HCT116 (cell line): ENCODE data around the gene PPP6C.

Experiments
- EGR1 ChIP-seq: IDR thresholded peaks from 2 replicates; pipeline ENCODE4 v1.6.1; 2012; ENCODE audit warnings: low read depth
- EZH2 ChIP-seq: fragments of 200-600 bp; sonication (generic); IDR thresholded peaks from 2 replicates; pipeline ENCODE4 v1.6.1; 2017; ENCODE audit warnings: antibody characterized with exemption, mixed run types
- JUND ChIP-seq: IDR thresholded peaks from 2 replicates; pipeline ENCODE4 v1.6.1; 2012
- POLR2A ChIP-seq: IDR thresholded peaks from 2 replicates; pipeline ENCODE4 v1.7.0; 2011; ENCODE audit warnings: borderline replicate concordance; ENCODE audit not compliant: insufficient read depth, insufficient read length; ENCODE audit errors: extremely low read depth
- POLR2AphosphoS5 ChIP-seq: IDR thresholded peaks from 2 replicates; pipeline ENCODE4 v1.6.1; 2011; ENCODE audit warnings: mild to moderate bottlenecking, low read depth, low read length, moderate library complexity
- SIN3A ChIP-seq: IDR thresholded peaks from 2 replicates; pipeline ENCODE4 v1.6.1; 2012; ENCODE audit warnings: low read depth
- SRF ChIP-seq: IDR thresholded peaks from 2 replicates; pipeline ENCODE4 v1.6.1; 2012; ENCODE audit warnings: low read depth
- TF ChIP-seq, protein P1 (sequence below): IDR thresholded peaks from 2 replicates; pipeline ENCODE4 v1.6.1; 2012
- TF ChIP-seq, protein P2 (sequence below), 3 experiments: fragments of 200-600 bp in 1 of 3; sonication (generic) in 1 of 3; IDR thresholded peaks in 2 of 3; conservative IDR thresholded peaks in 1 of 3; 2 replicates each; pipeline ENCODE4 v1.5.1; 2012 to 2017; ENCODE audit warnings: low read depth in 2 of 3, low read length in 2 of 3, antibody characterized with exemption in 1 of 3, borderline replicate concordance in 1 of 3, control low read depth in 1 of 3, mild to moderate bottlenecking in 1 of 3, mixed read lengths in 1 of 3, mixed run types in 1 of 3, moderate library complexity in 1 of 3; ENCODE audit not compliant: insufficient read depth in 1 of 3
- TF ChIP-seq, protein P3 (sequence below): IDR thresholded peaks from 2 replicates; pipeline ENCODE4 v1.6.1; 2012; ENCODE audit warnings: low read depth

DNA sequence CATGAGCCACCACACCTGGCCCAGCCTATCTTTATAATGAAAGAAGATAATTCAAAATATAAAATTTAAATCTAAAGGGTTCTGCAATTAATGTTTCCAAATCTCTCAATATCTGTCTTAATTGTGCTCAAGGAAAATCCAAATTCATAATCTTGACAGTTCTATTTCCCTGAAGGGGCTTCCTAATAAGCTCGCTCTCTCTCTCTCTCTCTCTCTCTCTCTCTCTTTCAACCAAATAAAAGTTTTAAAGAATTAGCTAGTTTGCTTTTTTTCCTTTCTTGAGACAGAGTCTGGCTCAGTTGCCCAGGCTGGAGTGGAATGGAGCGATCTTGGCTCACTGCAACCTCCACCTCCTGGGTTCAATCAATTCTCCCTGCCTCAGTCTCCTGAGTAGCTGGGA, 33.1 kb downstream of the PPP6C start:
- TF ChIP-seq, protein P1, sequence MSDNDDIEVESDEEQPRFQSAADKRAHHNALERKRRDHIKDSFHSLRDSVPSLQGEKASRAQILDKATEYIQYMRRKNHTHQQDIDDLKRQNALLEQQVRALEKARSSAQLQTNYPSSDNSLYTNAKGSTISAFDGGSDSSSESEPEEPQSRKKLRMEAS = no peak
- TF ChIP-seq POLR2A (no peak), JUND (no peak), SRF (no peak), POLR2AphosphoS5 (no peak), EZH2 (no peak), SIN3A (no peak), EGR1 (no peak)
- TF ChIP-seq, protein P2, sequence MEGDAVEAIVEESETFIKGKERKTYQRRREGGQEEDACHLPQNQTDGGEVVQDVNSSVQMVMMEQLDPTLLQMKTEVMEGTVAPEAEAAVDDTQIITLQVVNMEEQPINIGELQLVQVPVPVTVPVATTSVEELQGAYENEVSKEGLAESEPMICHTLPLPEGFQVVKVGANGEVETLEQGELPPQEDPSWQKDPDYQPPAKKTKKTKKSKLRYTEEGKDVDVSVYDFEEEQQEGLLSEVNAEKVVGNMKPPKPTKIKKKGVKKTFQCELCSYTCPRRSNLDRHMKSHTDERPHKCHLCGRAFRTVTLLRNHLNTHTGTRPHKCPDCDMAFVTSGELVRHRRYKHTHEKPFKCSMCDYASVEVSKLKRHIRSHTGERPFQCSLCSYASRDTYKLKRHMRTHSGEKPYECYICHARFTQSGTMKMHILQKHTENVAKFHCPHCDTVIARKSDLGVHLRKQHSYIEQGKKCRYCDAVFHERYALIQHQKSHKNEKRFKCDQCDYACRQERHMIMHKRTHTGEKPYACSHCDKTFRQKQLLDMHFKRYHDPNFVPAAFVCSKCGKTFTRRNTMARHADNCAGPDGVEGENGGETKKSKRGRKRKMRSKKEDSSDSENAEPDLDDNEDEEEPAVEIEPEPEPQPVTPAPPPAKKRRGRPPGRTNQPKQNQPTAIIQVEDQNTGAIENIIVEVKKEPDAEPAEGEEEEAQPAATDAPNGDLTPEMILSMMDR (IDR thresholded peaks at IDR 0.05 in 2 of 3, conservative IDR thresholded peaks at IDR 0.05 in 1 of 3; ENCODE audit: borderline replicate concordance in 1 of 3, insufficient read depth in 1 of 3, low read depth in 2 of 3, low read length in 2 of 3) = no peak
- TF ChIP-seq, protein P3, sequence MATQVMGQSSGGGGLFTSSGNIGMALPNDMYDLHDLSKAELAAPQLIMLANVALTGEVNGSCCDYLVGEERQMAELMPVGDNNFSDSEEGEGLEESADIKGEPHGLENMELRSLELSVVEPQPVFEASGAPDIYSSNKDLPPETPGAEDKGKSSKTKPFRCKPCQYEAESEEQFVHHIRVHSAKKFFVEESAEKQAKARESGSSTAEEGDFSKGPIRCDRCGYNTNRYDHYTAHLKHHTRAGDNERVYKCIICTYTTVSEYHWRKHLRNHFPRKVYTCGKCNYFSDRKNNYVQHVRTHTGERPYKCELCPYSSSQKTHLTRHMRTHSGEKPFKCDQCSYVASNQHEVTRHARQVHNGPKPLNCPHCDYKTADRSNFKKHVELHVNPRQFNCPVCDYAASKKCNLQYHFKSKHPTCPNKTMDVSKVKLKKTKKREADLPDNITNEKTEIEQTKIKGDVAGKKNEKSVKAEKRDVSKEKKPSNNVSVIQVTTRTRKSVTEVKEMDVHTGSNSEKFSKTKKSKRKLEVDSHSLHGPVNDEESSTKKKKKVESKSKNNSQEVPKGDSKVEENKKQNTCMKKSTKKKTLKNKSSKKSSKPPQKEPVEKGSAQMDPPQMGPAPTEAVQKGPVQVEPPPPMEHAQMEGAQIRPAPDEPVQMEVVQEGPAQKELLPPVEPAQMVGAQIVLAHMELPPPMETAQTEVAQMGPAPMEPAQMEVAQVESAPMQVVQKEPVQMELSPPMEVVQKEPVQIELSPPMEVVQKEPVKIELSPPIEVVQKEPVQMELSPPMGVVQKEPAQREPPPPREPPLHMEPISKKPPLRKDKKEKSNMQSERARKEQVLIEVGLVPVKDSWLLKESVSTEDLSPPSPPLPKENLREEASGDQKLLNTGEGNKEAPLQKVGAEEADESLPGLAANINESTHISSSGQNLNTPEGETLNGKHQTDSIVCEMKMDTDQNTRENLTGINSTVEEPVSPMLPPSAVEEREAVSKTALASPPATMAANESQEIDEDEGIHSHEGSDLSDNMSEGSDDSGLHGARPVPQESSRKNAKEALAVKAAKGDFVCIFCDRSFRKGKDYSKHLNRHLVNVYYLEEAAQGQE = no peak
